GM23248 (cell line): ENCODE data around the gene ANTKMT. TPM values are rescaled to one million over a fixed set of nuclear protein-coding genes. Genes with fewer than 3 reads are reported as not detected.

Experiments used
- DNase-seq: peaks from one replicate; pipeline ENCODE4 v3.0.0-alpha.2; 2015
- H2AFZ ChIP-seq: fragments of 200-600 bp; sonication (generic); 2 replicates; pipeline ENCODE4 v1.6.1; 2016; ENCODE audit warnings: antibody characterized with exemption
- H3F3A ChIP-seq: fragments of 200-600 bp; sonication (generic); 2 replicates; pipeline ENCODE4 v1.6.1; 2016; ENCODE audit warnings: mild to moderate bottlenecking, antibody characterized with exemption, mixed run types; ENCODE audit not compliant: insufficient read depth
- H3K27ac ChIP-seq: fragments of 200-600 bp; sonication (generic); 2 replicates; pipeline ENCODE4 v1.5.1; 2016; ENCODE audit warnings: mild to moderate bottlenecking
- H3K27me3 ChIP-seq: fragments of 200-600 bp; sonication (generic); replicated peaks from 2 replicates; pipeline ENCODE4 v1.6.1; 2016; ENCODE audit warnings: mild to moderate bottlenecking; ENCODE audit not compliant: insufficient read depth
- H3K36me3 ChIP-seq: fragments of 200-600 bp; sonication (generic); 2 replicates; pipeline ENCODE4 v1.6.1; 2016; ENCODE audit warnings: low read depth, mild to moderate bottlenecking
- H3K4me1 ChIP-seq: fragments of 200-600 bp; sonication (generic); 2 replicates; pipeline ENCODE4 v1.6.1; 2016; ENCODE audit warnings: mild to moderate bottlenecking; ENCODE audit not compliant: insufficient read depth
- H3K4me2 ChIP-seq: fragments of 200-600 bp; sonication (generic); one replicate; pipeline ENCODE4 v1.6.1; 2016; ENCODE audit warnings: mild to moderate bottlenecking; ENCODE audit not compliant: unreplicated experiment
- H3K4me3 ChIP-seq: fragments of 200-600 bp; sonication (generic); 2 replicates; pipeline ENCODE4 v1.5.1; 2016; ENCODE audit warnings: mild to moderate bottlenecking
- H3K79me2 ChIP-seq: fragments of 200-600 bp; sonication (generic); 2 replicates; pipeline ENCODE4 v1.6.1; 2016; ENCODE audit warnings: mild to moderate bottlenecking; ENCODE audit not compliant: insufficient read depth
- H3K9ac ChIP-seq: fragments of 200-600 bp; sonication (generic); 2 replicates; pipeline ENCODE4 v1.6.1; 2016; ENCODE audit warnings: mild to moderate bottlenecking
- H3K9me2 ChIP-seq: fragments of 200-600 bp; sonication (generic); 2 replicates; pipeline ENCODE4 v1.6.1; 2016; ENCODE audit warnings: mixed run types, mild to moderate bottlenecking, moderate library complexity; ENCODE audit not compliant: insufficient read depth
- H3K9me3 ChIP-seq: fragments of 200-600 bp; sonication (generic); one replicate; pipeline ENCODE4 v1.6.1; 2017; ENCODE audit warnings: low read depth
- H4K20me1 ChIP-seq: fragments of 200-600 bp; sonication (generic); 2 replicates; pipeline ENCODE4 v1.6.0; 2016; ENCODE audit not compliant: insufficient read depth
- EZH2 ChIP-seq: fragments of 200-600 bp; sonication (generic); IDR thresholded peaks from 2 replicates; pipeline ENCODE4 v1.6.1; 2018; ENCODE audit warnings: antibody characterized with exemption, mild to moderate bottlenecking; ENCODE audit not compliant: insufficient read depth, poor library complexity, severe bottlenecking
- EZH2phosphoT487 ChIP-seq: fragments of 200-600 bp; sonication (generic); IDR thresholded peaks from 2 replicates; pipeline ENCODE4 v1.6.1; 2018; ENCODE audit warnings: antibody characterized with exemption, moderate library complexity, mild to moderate bottlenecking, low read depth; ENCODE audit not compliant: insufficient read depth
- WGBS, 2 experiments: methylation state at CpG; one replicate each; pipeline ENCODE4 v1.1.6; 2015 to 2017; ENCODE audit warnings: low lambda C conversion rate in 2 of 2, low coverage in 1 of 2; ENCODE audit errors: missing lambda C conversion rate in 2 of 2; 5-methylcytosine and 5-hydroxymethylcytosine counted together
- in situ Hi-C: fragments of 300-500 bp; cut with MboI; formaldehyde crosslinking; loops from 2 replicates; pipeline ENCODE4 v1.15.0; 2020
- polyA plus RNA-seq: library from polyadenylated mRNA; unstranded; fragments of >200 nt; fragmentation: Nextera tagmentation; extraction: Ambion mirVana; gene quantifications from 2 replicates; pipeline ENCODE4 v1.2.1, GENCODE V29; 2016
- total RNA-seq: library from RNA; depleted of rRNA; stranded (reverse); fragments of >200 nt; shearing (Covaris generic); gene quantifications from 2 replicates; pipeline ENCODE4 v1.2.3, GENCODE V29; 2014

The ANTKMT gene
- total and polyA plus RNA-seq, 2 experiments from 2014 or later: 33.5 to 34.8 TPM

DNA sequence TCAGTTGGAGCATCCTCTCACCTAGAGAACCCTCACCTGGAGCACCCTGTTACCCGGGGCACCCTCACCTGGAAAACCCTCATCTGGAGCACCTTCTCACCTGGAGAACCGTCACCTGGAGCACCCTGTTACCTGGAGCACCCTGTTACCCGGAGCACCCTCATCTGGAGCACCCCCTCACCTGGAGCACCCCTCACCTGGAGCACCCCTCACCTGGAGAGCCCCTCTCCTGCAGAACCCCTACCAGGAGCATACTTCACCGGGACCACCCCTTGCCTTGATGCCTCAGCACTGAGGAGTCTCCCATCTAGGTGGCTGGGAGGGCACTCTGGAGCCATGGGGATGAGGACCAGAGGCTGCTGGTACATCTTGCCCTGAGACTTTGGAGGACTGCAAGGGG is 12.0 kb upstream of the ANTKMT start:
- H3K79me2 ChIP-seq: no peaks in the 10 kb centered on the region
- in situ Hi-C loops: no loop called here
- TF ChIP-seq EZH2 (no peak), EZH2phosphoT487 (no peak)
- no peak overlapping the region for H3K4me2 ChIP-seq
- no peak overlapping the region for H3K4me3 ChIP-seq
- H3K9me3 ChIP-seq: no peaks in the 10 kb centered on the region
- H3K9ac ChIP-seq: no peak overlapping the region
- no peak for DNase-seq
- H3K4me1 ChIP-seq: peaks cover 11% of the 10 kb centered on the region; the same call in 1 of the 2 replicates
- no peaks in the 10 kb centered on the region for H3K36me3 ChIP-seq
- no peak overlapping the region for H3K27ac ChIP-seq
- H3K9me2 ChIP-seq: no peaks in the 10 kb centered on the region
- peaks cover 24% of the 10 kb centered on the region for H3K27me3 ChIP-seq
- no peak overlapping the region for H2AFZ ChIP-seq
- no peaks in the 10 kb centered on the region for H4K20me1 ChIP-seq
- 53 to 56% methylated on average over 4 of the region's 4 CpGs for WGBS, 2 experiments
- peaks cover 10% of the 10 kb centered on the region for H3F3A ChIP-seq

DNA sequence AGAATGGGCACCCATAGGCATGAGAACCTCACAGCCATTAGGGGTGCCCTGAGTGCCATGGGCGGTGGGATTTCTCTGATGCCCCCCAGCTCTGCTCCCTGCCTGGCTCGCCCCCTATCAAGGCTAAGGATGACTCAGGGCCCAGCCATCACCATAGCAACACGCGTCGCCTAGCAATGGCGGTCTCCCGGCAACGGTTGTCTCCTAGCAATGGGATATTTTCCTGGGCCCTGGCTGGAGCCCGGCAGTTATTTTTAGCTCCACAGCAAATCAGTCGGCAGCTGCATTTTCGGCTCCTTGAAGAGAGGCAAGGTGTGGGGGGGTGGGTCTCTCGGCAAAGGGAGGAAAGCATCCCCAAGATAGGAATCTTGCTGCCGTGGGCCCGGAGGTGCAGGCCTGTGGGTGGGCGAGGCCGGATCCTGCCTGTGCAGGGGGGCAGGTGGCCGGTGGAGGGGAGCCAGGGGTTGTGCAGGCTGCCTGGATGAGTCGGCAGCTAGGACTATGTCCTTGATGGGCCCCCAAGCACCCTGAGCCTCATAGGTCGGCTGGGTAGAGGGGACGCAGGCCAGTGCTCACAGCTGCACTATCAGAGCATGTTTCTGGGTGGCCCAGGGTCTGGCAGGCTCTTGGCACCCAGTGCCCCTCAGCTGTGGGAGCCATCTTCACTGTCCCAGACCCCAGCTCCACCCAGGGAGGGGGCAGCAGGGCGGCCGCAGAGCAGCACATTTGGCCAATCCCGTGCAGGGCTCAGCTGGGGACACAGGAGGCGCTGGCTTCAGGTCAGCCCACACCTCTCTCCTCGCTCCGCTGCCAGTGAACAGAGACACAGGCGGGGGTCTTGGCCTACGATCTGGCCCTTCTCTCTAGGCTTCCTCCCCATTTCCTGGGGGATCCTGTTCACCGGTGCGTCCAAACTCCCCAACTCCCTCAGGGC is 11.1 kb upstream of the ANTKMT start:
- Histone ChIP-seq H3K9me2 (no peaks in the 10 kb centered on the region), H3K36me3 (no peaks in the 10 kb centered on the region), H3K4me1 (peaks cover 11% of the 10 kb centered on the region; the same call in 1 of the 2 replicates), H3K27ac (no peak overlapping the region), H3K79me2 (no peaks in the 10 kb centered on the region), H3K27me3 (peaks cover 19% of the 10 kb centered on the region; the same call in 1 of the 2 replicates), H3K4me2 (no peak overlapping the region), H3K9me3 (no peaks in the 10 kb centered on the region), H2AFZ (no peak overlapping the region), H3F3A (peaks cover 10% of the 10 kb centered on the region), H3K9ac (peak overlapping the region; percentile 38; the same call in 1 of the 2 replicates), H3K4me3 (no peak overlapping the region), H4K20me1 (no peaks in the 10 kb centered on the region)
- no peak for TF ChIP-seq EZH2phosphoT487
- TF ChIP-seq EZH2: no peak
- peak; percentile 87 for DNase-seq
- in situ Hi-C loops: no loop called here
- WGBS, 2 experiments: 9 to 11% methylated on average over 30 of the region's 30 CpGs

DNA sequence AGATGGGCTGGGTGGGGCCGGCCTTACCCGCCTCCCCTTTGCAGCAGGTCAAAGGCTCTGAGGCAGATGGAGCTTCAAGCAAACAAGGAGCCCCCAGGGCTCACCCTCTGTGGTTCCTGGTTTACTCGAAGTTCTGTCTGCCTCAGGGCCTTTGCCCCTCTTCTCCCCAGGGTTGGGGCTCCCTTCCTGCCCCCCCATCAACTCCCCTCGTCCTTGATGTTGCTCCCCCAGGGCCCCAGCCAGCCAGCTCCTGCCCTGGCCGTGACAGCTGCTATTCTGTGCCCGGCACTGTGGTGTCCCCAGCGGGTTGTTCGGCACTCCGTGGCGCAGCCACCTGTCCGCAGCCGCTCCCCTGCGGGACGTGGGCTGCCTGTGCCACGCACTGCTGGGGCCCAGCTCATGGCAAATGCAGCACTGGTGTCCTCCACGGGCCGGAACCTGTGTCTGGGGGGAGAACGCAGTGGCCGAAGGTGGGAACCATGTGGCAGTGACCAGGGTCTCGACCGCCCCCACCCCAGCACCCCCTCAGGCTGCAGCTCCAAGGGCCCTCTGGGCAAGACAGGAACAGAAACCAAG is 10.4 kb upstream of the ANTKMT start:
- 67 to 68% methylated on average over 21 of the region's 21 CpGs for WGBS, 2 experiments
- Histone ChIP-seq H3K9me2 (no peaks in the 10 kb centered on the region), H3K4me2 (no peak overlapping the region), H3K9ac (no peak overlapping the region), H3K27ac (no peak overlapping the region), H3K4me1 (peaks cover 11% of the 10 kb centered on the region; the same call in 1 of the 2 replicates), H3K9me3 (no peaks in the 10 kb centered on the region), H3K4me3 (no peak overlapping the region), H3K79me2 (no peaks in the 10 kb centered on the region), H3K36me3 (no peaks in the 10 kb centered on the region), H2AFZ (no peak overlapping the region), H3F3A (peaks cover 10% of the 10 kb centered on the region), H4K20me1 (no peaks in the 10 kb centered on the region), H3K27me3 (peaks cover 17% of the 10 kb centered on the region; the same call in 1 of the 2 replicates)
- DNase-seq: no peak
- in situ Hi-C loops: no loop called here
- TF ChIP-seq EZH2 (no peak), EZH2phosphoT487 (no peak)

DNA sequence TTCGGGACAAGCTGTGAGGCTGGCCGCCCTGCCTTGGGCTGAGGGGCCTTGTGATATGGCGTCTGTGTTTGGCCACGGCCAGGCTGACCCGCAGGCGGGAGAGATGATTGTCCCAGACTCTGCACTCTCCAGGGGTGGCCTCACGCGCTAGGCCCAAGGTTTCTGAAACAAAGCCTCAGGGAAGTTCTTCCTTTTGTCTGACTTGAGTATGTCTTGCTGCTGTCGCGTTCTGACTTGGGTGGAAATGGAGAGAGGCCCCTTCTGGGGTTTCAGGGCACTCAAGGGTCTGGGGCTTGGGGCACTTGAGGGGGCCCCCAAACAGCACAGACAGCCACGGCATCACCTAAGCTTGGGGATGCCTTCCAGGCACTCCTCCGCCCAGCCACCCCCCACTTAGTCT is 9.9 kb upstream of the ANTKMT start:
- DNase-seq: no peak
- in situ Hi-C loops: no loop called here
- Histone ChIP-seq H3K79me2 (no peaks in the 10 kb centered on the region), H3K9me2 (no peaks in the 10 kb centered on the region), H3K4me2 (no peak overlapping the region), H3K27ac (no peak overlapping the region), H4K20me1 (no peaks in the 10 kb centered on the region), H3K4me1 (peaks cover 11% of the 10 kb centered on the region; the same call in 1 of the 2 replicates), H3K9ac (no peak overlapping the region), H2AFZ (no peak overlapping the region), H3K36me3 (no peaks in the 10 kb centered on the region), H3K4me3 (no peak overlapping the region), H3K27me3 (peaks cover 17% of the 10 kb centered on the region; the same call in 1 of the 2 replicates), H3K9me3 (no peaks in the 10 kb centered on the region), H3F3A (peaks cover 10% of the 10 kb centered on the region)
- 56 to 60% methylated on average over 11 to 12 of the region's 12 CpGs for WGBS, 2 experiments
- TF ChIP-seq EZH2 (no peak), EZH2phosphoT487 (no peak)
